HG03097 (cell line): ENCODE measurements around the gene CD151.

Experiments used
- ATAC-seq: cut with Tn5 transposase; IDR thresholded peaks from one replicate; pipeline ENCODE4 v1.9.1; 2021; ENCODE audit not compliant: unreplicated experiment, low FRiP score

The CD151 gene

GRCh38 chr11:813072-813455 is 19.7 kb upstream of the CD151 start:
- no peak for ATAC-seq

DNA sequence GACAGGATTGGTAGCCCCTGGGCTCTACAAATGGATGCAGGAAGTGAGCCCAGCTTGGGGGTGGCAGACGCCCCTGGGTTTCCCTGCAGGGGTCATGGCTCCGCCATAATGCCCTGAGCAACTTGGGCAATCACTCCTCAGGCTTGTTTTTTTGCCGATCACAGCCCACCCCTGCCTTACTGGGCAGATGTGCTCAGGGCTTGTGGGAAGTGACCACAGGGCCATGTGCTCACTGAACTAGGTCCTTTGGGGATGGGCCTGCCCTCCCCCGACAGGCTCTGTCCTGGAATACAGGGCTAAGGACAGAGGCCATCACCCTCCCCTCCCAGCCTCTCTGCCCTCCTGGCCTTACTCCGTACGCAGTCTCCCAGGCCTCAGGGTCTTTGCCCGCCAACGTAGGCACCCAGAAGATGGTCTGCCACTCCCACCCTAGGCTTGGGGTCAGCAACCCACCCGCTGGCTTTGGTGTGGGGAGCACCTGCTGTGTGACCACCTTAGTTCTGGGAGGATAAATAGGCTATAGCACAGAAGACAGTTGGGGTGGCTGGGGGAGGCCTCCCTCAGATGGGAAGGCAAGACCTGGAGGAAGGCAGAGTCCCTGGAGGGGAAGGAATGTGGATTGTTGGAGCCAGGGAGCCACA is 19.2 kb upstream of the CD151 start:
- no peak for ATAC-seq

DNA sequence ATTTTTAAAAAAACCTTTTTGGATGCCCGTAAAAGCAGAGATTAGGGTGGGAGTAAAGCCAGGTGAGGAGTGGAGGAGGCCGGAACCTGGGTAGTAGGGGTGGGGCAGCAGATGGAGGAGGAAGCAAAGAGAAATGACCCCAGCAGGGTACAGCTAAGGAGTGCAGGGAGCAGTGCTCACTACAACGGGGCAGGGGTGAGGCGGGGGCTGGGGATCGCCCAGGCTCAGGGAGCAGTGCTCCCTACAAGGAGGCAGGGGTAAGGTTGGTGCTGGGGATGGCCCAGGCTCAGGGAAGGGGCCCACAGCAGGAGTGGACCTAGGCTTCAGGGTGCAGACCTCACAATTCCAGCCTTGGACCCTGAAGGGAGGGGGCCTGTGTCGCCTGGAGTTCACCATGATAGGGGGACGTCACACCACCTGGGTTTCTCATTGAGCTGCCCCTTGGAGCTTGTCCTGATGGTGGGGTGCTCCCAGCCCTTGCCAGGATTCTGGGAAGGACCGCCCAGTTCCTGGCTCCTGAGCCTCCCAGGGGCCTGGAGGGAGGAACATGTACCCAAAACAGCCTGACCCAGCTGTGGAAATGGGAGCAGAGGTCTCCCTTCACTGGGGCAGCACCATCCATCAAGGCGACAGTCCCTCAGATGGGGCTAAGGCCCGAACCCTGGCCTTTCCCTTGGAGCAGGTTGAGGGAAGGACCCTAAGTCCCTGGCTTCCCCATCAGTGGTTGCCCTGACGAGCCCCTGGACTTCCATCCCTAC is 16.9 kb upstream of the CD151 start:
- ATAC-seq: no peak

GRCh38 chr11:816433-816779 is 16.3 kb upstream of the CD151 start:
- ATAC-seq: no peak

- peak; percentile 3 for ATAC-seq
Observed at GRCh38 chr11:818396-819128, 14.2 kb upstream of the CD151 start, which contains the start of gene PNPLA2. Gene PNPLA2, plus strand, starts transcription at chr11:818914. Its CDS starts 805 bp downstream, at chr11:819719.

DNA sequence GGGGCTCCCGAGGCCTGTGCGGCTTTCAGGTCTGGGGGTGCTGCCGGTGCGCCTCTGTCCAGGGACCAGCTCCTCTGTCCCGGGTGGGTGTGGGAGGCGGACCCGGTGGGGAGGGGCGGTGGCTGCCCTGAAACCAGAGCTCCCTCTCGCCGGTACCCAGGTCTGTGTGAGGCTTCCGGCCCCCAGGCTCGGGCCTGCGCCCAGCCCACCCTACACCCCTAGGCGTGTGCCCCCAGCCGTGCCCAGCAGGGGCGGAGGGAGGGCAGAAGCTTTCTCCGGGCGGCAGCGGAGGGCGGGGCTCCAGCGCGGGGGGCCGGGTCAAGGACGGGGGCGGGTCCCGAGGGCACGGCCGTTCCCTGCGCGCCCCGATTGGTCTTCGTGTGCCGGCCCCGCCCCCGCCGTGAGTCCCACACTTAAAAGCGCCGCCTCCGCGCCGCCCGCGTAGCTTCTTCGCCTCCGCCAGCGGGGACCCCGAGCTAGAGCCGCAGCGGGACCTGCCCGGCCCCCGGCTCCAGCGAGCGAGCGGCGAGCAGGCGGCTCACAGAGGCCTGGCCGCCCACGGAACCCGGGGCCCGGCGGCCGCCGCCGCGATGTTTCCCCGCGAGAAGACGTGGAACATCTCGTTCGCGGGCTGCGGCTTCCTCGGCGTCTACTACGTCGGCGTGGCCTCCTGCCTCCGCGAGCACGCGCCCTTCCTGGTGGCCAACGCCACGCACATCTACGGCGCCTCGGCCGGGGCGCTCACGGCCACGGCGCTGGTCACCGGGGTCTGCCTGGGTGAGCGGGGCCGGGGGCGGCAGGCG is 13.4 kb upstream of the CD151 start:
- peak; percentile 60 for ATAC-seq

GRCh38 chr11:819943-820649 is 12.7 kb upstream of the CD151 start:
- ATAC-seq: peak; percentile 50

- no peak for ATAC-seq
Observed at GRCh38 chr11:820655-821511, 11.9 kb upstream of the CD151 start.

DNA sequence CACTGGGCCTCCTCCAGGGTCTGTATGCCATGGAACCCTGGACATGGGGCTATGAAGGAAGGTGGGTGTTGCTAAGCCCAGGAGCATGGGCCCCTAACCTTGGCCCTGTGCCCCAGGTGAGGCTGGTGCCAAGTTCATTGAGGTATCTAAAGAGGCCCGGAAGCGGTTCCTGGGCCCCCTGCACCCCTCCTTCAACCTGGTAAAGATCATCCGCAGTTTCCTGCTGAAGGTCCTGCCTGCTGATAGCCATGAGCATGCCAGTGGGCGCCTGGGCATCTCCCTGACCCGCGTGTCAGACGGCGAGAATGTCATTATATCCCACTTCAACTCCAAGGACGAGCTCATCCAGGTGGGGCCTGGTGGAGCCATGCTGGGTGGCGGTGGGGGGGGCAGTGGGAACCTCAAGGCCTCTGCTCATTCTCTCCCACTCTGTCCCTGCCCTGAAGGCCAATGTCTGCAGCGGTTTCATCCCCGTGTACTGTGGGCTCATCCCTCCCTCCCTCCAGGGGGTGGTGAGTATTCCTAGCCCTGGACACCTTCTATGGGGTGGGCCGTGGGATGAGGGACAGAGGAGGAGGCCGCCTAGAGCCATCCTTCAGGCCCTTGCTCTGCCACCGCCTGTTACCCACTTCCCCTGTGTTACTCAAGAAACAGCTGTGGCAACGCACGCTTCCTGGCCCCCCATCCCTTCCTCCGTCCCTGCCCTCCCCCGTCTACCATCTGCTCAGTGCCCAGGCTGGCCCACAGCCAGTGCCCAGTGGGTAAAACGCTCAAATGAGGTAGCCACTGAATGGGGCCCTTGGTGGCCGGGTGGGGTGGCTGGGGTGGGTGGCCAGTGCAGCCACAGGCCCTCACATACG is 11.0 kb upstream of the CD151 start:
- ATAC-seq: no peak

- ATAC-seq: no peak
Observed at GRCh38 chr11:823441-824291, 9.1 kb upstream of the CD151 start.

DNA sequence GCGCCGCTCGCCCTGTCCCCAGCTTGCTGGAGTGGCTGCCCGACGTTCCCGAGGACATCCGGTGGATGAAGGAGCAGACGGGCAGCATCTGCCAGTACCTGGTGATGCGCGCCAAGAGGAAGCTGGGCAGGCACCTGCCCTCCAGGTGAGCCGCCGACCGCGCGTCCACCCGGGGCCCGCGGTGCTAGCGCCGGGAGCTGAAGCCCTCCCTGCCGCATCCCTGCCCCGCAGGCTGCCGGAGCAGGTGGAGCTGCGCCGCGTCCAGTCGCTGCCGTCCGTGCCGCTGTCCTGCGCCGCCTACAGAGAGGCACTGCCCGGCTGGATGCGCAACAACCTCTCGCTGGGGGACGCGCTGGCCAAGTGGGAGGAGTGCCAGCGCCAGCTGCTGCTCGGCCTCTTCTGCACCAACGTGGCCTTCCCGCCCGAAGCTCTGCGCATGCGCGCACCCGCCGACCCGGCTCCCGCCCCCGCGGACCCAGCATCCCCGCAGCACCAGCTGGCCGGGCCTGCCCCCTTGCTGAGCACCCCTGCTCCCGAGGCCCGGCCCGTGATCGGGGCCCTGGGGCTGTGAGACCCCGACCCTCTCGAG is 8.4 kb upstream of the CD151 start:
- no peak for ATAC-seq

- ATAC-seq: no peak
Observed at GRCh38 chr11:824942-825341, 7.8 kb upstream of the CD151 start.

GRCh38 chr11:825366-826226 is 7.2 kb upstream of the CD151 start:
- no peak for ATAC-seq

- no peak for ATAC-seq
Observed at GRCh38 chr11:826227-826621, 6.5 kb upstream of the CD151 start.

DNA sequence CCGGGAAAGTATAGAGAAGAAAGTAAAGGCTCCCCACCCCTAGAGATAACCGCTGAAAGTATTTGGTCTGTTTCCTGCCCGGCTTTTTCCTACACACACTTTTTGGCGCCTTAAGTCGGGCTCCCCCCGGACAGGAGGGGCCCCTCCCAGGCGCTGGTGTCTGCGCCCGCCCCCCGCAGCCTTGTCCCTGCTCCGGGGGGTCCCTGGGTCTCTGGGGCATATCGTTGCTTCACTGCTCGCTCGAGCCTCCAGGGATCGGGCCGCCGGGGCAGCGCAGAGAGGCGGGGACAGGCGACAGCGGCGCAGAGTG is 6.0 kb upstream of the CD151 start:
- ATAC-seq: no peak

DNA sequence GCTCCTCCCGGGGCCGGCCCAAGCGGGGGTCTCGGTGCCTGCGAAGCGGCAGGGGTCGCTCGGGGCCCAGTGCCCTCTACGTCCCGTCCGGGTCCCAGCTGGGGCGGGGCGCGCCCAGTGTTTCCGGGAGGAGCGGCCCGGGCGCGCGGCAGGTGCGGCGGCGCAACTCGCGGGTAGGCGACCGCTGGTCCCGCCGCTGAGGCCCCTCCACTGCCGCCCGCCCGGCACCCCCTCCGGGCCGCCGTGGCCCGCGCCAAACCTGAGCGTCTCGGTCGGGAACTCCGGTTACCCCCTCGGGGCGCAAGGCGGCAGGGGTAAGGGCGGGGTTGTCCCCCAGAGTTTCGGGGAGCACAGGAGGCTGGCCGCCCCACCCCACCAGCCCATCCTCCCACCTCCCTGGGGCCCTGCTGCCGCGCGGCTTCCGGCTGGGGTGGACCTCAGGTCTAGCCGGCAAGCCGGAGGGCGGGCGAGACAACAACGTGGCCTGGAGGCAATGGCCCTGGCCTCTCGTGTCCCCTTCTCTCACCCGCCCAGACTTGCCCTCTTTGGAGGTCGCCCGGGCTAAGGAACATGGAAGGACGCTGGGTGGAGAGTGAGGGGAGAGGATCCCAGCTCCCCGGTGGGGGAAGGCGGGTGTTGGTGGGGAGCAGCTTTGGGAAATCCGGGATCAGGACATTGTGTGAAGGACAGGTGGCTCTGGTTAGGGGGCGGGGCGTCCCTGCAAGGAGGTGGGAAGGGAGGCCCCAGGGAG is 5.4 kb upstream of the CD151 start:
- peak; percentile 34 for ATAC-seq
